IMR-90 (cell line): ENCODE data around the gene NFIX. TPM values are rescaled to one million over a fixed set of nuclear protein-coding genes. Genes with fewer than 3 reads are reported as not detected.

Experiments
- ATAC-seq: fragments of 200-7000 bp; cut with Tn5 transposase; 2 replicates; pipeline ENCODE4 v1.9.1; 2020; ENCODE audit warnings: low read depth, mild to moderate bottlenecking, moderate library complexity
- BruUV-seq: library from RNA; stranded (reverse); fragments of 400-500 nt; replicated peaks from 2 replicates; lab custom pipeline; 2021; lab: Mats Ljungman, UMichigan
- CTCF ChIA-PET: fragments of 300-600 bp; formaldehyde crosslinking; extraction: SDS; loops from one replicate; lab custom pipeline; 2021; ENCODE audit warnings: antibody characterized with exemption; lab: Yijun Ruan, JAX
- POLR2A ChIA-PET: fragments of 300-600 bp; sonication (Branson Sonifier 250); formaldehyde crosslinking; loops from one replicate; lab custom pipeline; 2022; ENCODE audit warnings: antibody characterized with exemption; ENCODE audit not compliant: unreplicated experiment; lab: Charles Lee
- DNase-seq: peaks from one replicate; pipeline ENCODE4 v3.0.0; 2013
- H2AFZ ChIP-seq: replicated peaks from 2 replicates; pipeline ENCODE3; 2013; ENCODE audit warnings: low read length, mild to moderate bottlenecking; ENCODE audit not compliant: poor library complexity
- H2AK5ac ChIP-seq: 2 replicates; pipeline ENCODE4 v1.6.1; 2013; ENCODE audit warnings: low read depth, low read length, inconsistent platforms
- H2AK9ac ChIP-seq: replicated peaks from 2 replicates; pipeline ENCODE3; 2013; ENCODE audit warnings: mild to moderate bottlenecking, low read depth, low read length, moderate library complexity; ENCODE audit not compliant: poor library complexity
- H2BK120ac ChIP-seq: 2 replicates; pipeline ENCODE4 v1.6.1; 2013; ENCODE audit warnings: low read depth, low read length, inconsistent platforms
- H2BK15ac ChIP-seq: 3 replicates; pipeline ENCODE4 v1.6.1; 2013; ENCODE audit warnings: low read depth, low read length, inconsistent platforms
- H2BK20ac ChIP-seq: 2 replicates; pipeline ENCODE4 v1.6.1; 2013; ENCODE audit warnings: low read depth, mild to moderate bottlenecking, inconsistent platforms, low read length, moderate library complexity
- H2BK5ac ChIP-seq: 2 replicates; pipeline ENCODE4 v1.6.1; 2013; ENCODE audit warnings: mild to moderate bottlenecking, low read depth, low read length, inconsistent platforms; ENCODE audit not compliant: poor library complexity, severe bottlenecking
- H3K14ac ChIP-seq: replicated peaks from 2 replicates; pipeline ENCODE4 v1.6.1; 2013; ENCODE audit warnings: low read depth, low read length, inconsistent platforms
- H3K18ac ChIP-seq: 2 replicates; pipeline ENCODE4 v1.6.1; 2013; ENCODE audit warnings: low read depth, low read length, control low read depth
- H3K23ac ChIP-seq: 2 replicates; pipeline ENCODE4 v1.6.1; 2013; ENCODE audit warnings: low read depth, low read length, inconsistent platforms
- H3K27ac ChIP-seq: 2 replicates; pipeline ENCODE4 v1.5.1; 2013; ENCODE audit warnings: mild to moderate bottlenecking, control low read depth, low read length; ENCODE audit not compliant: insufficient read depth
- H3K27me3 ChIP-seq: 2 replicates; pipeline ENCODE4 v1.6.1; 2013; ENCODE audit warnings: low read length; ENCODE audit not compliant: control insufficient read depth, insufficient read depth
- H3K36me3 ChIP-seq: 2 replicates; pipeline ENCODE4 v1.6.1; 2013; ENCODE audit warnings: low read length, mixed read lengths; ENCODE audit not compliant: control insufficient read depth, insufficient read depth
- H3K4ac ChIP-seq: 2 replicates; pipeline ENCODE4 v1.6.1; 2013; ENCODE audit warnings: low read depth, low read length, inconsistent platforms
- H3K4me1 ChIP-seq: 2 replicates; pipeline ENCODE4 v1.6.1; 2013; ENCODE audit warnings: low read length, mixed read lengths; ENCODE audit not compliant: control insufficient read depth, insufficient read depth
- H3K4me2 ChIP-seq: 2 replicates; pipeline ENCODE4 v1.6.1; 2013; ENCODE audit warnings: low read depth, mild to moderate bottlenecking, control low read depth, low read length, moderate library complexity
- H3K4me3 ChIP-seq: 2 replicates; pipeline ENCODE4 v1.5.1; 2013; ENCODE audit warnings: low read depth, mild to moderate bottlenecking, control low read depth, low read length, moderate library complexity; ENCODE audit not compliant: insufficient read depth
- H3K56ac ChIP-seq: 2 replicates; pipeline ENCODE4 v1.6.1; 2013; ENCODE audit warnings: low read length, inconsistent platforms; ENCODE audit not compliant: insufficient read depth; ENCODE audit errors: extremely low read depth
- H3K79me1 ChIP-seq, 2 experiments: 2 replicates each; pipeline ENCODE4 v1.6.1; 2013; ENCODE audit warnings: low read length in 2 of 2, inconsistent platforms in 1 of 2, low read depth in 1 of 2
- H3K9ac ChIP-seq: 2 replicates; pipeline ENCODE4 v1.6.1; 2013; ENCODE audit warnings: low read depth, low read length, control low read depth
- H3K9me1 ChIP-seq: 2 replicates; pipeline ENCODE4 v1.6.1; 2013; ENCODE audit warnings: low read length, inconsistent platforms; ENCODE audit not compliant: insufficient read depth
- H3K9me3 ChIP-seq: 2 replicates; pipeline ENCODE4 v1.6.1; 2013; ENCODE audit warnings: low read length; ENCODE audit not compliant: control insufficient read depth, insufficient read depth
- H4K20me1 ChIP-seq: 2 replicates; pipeline ENCODE4 v1.6.1; 2013; ENCODE audit warnings: low read length, inconsistent platforms; ENCODE audit not compliant: insufficient read depth
- H4K5ac ChIP-seq: 2 replicates; pipeline ENCODE4 v1.6.1; 2013; ENCODE audit warnings: mild to moderate bottlenecking, low read depth, low read length, control low read depth
- H4K8ac ChIP-seq, 2 experiments: 2 replicates each; pipeline ENCODE4 v1.6.1; 2013; ENCODE audit warnings: low read depth in 2 of 2, low read length in 2 of 2, control low read depth in 1 of 2, inconsistent platforms in 1 of 2
- H4K91ac ChIP-seq: 2 replicates; pipeline ENCODE4 v1.6.1; 2013; ENCODE audit warnings: low read depth, low read length, inconsistent platforms; ENCODE audit not compliant: insufficient read depth
- BHLHE40 ChIP-seq: fragments of 150-350 bp; IDR thresholded peaks from 2 replicates; pipeline ENCODE4 v1.6.1; 2016; ENCODE audit warnings: mild to moderate bottlenecking, low read depth, low read length
- CHD1 ChIP-seq: IDR thresholded peaks from 2 replicates; pipeline ENCODE4 v1.6.1; 2012; ENCODE audit warnings: low read depth, low read length, improper control_type of control experiment
- CTCF ChIP-seq: conservative IDR thresholded peaks from 2 replicates; pipeline ENCODE4 v1.5.1; 2012; ENCODE audit warnings: mild to moderate bottlenecking, low read depth, low read length, improper control_type of control experiment
- ELK1 ChIP-seq: fragments of 150-350 bp; IDR thresholded peaks from 2 replicates; pipeline ENCODE4 v1.6.1; 2016; ENCODE audit warnings: low read depth, mild to moderate bottlenecking, low read length, moderate library complexity, borderline replicate concordance
- FOS ChIP-seq: fragments of 150-350 bp; IDR thresholded peaks from 2 replicates; pipeline ENCODE4 v1.6.1; 2016; ENCODE audit warnings: low read depth, low read length
- MAFK ChIP-seq: IDR thresholded peaks from 2 replicates; pipeline ENCODE4 v1.6.1; 2012; ENCODE audit warnings: low read depth, low read length, improper control_type of control experiment
- MAZ ChIP-seq: IDR thresholded peaks from 2 replicates; pipeline ENCODE4 v1.6.1; 2012; ENCODE audit warnings: low read depth, mild to moderate bottlenecking, low read length, improper control_type of control experiment, moderate library complexity, borderline replicate concordance
- MXI1 ChIP-seq: IDR thresholded peaks from 2 replicates; pipeline ENCODE4 v1.6.1; 2012; ENCODE audit warnings: low read depth, mild to moderate bottlenecking, low read length, moderate library complexity, borderline replicate concordance
- NFE2L2 ChIP-seq: fragments of 150-350 bp; IDR thresholded peaks from 2 replicates; pipeline ENCODE4 v1.6.1; 2016; ENCODE audit warnings: low read depth, mild to moderate bottlenecking, low read length
- POLR2A ChIP-seq: IDR thresholded peaks from 2 replicates; pipeline ENCODE4 v1.6.1; 2012; ENCODE audit warnings: mild to moderate bottlenecking, low read depth, low read length
- RAD21 ChIP-seq: IDR thresholded peaks from 2 replicates; pipeline ENCODE4 v1.6.1; 2012; ENCODE audit warnings: low read length, improper control_type of control experiment
- RCOR1 ChIP-seq: IDR thresholded peaks from 2 replicates; pipeline ENCODE4 v1.6.1; 2012; ENCODE audit warnings: mild to moderate bottlenecking, low read length, improper control_type of control experiment; ENCODE audit not compliant: insufficient replicate concordance
- RFX5 ChIP-seq: IDR thresholded peaks from 2 replicates; pipeline ENCODE4 v1.8.0; 2012; ENCODE audit warnings: low read depth, mild to moderate bottlenecking, low read length, moderate library complexity
- SMC3 ChIP-seq: fragments of 150-350 bp; IDR thresholded peaks from 2 replicates; pipeline ENCODE4 v1.6.1; 2016; ENCODE audit warnings: low read depth, mild to moderate bottlenecking, antibody characterized with exemption, low read length, moderate library complexity
- WGBS, 2 experiments: methylation state at CpG; one replicate each; pipeline versions ENCODE4 v1.1.5 to v1.1.7; 2013; ENCODE audit warnings: missing lambda C conversion rate in 2 of 2; ENCODE audit not compliant: insufficient read length in 1 of 2; ENCODE audit errors: extremely low coverage in 2 of 2; 5-methylcytosine and 5-hydroxymethylcytosine counted together
- dilution Hi-C: fragments of 300-500 bp; cut with HindIII; formaldehyde crosslinking; loops from one replicate; pipeline ENCODE4 v1.14.3; 2018; ENCODE audit warnings: low sequenced_read_pairs; ENCODE audit not compliant: unreplicated experiment
- in situ Hi-C: fragments of 300-500 bp; cut with MboI; formaldehyde crosslinking; loops from 3 replicates; pipeline ENCODE4 v1.14.3; 2019; ENCODE audit warnings: low sequenced_read_pairs, inconsistent platforms, mixed read lengths
- intact Hi-C: fragments of 100-400 bp; cut with micrococcal nuclease; formaldehyde crosslinking; loops from 2 replicates; pipeline ENCODE4 v1.10.0; 2022
- polyA plus RNA-seq, 3 experiments: library from polyadenylated mRNA; depleted of rRNA; stranded (reverse); fragments of >200 nt; gene quantifications; 2 replicates each; pipeline ENCODE4 v1.2.3, GENCODE V29; 2012; ENCODE audit warnings: low replicate concordance in 1 of 3
- total RNA-seq: library from RNA; depleted of rRNA; stranded (reverse); fragments of >200 nt; gene quantifications from 2 replicates; pipeline ENCODE4 v1.2.3, GENCODE V29; 2012
- TF ChIP-seq, protein P1 (sequence below): fragments of 150-350 bp; IDR thresholded peaks from 2 replicates; pipeline ENCODE4 v1.6.1; 2017; ENCODE audit warnings: mild to moderate bottlenecking, antibody characterized with exemption, low read length, low read depth

Gene NFIX
- total and polyA plus RNA-seq, 2 of the 4 experiments (the other 2 are of a cell fraction), result 10.2 to 47.7 TPM

- in situ Hi-C loops, result loop anchor here (5.0 kb wide), 1 partner anchor 113 kb away; no protein-coding TSS in a partner anchor
- no peak for TF ChIP-seq MXI1
- TF ChIP-seq POLR2A, result no peak
- no peak for TF ChIP-seq BHLHE40
- TF ChIP-seq MAZ, result no peak
- TF ChIP-seq, protein P1, sequence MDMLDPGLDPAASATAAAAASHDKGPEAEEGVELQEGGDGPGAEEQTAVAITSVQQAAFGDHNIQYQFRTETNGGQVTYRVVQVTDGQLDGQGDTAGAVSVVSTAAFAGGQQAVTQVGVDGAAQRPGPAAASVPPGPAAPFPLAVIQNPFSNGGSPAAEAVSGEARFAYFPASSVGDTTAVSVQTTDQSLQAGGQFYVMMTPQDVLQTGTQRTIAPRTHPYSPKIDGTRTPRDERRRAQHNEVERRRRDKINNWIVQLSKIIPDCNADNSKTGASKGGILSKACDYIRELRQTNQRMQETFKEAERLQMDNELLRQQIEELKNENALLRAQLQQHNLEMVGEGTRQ, result no peak
- TF ChIP-seq FOS, result no peak
- TF ChIP-seq RAD21, result no peak
- TF ChIP-seq CTCF, result no peak
- TF ChIP-seq RFX5, result no peak
- no peak for TF ChIP-seq NFE2L2
- TF ChIP-seq ELK1, result no peak
- no peak for TF ChIP-seq MAFK
- no peak for TF ChIP-seq RCOR1
- no peak for TF ChIP-seq CHD1
- TF ChIP-seq SMC3, result no peak
These were observed 99.6 kb downstream of the NFIX start for GRCh38 chr19:13094771-13095392.

More at GRCh38 chr19:13094771-13095392, 99.6 kb downstream of the NFIX start:
- H3K56ac ChIP-seq, result no peak overlapping the region
- no peak overlapping the region for H3K4me3 ChIP-seq
- H3K4me2 ChIP-seq, result no peak overlapping the region
- H3K14ac ChIP-seq, result no peak overlapping the region
- no peak for DNase-seq
- H3K18ac ChIP-seq, result no peak overlapping the region
- no peak overlapping the region for H2BK5ac ChIP-seq
- H4K8ac ChIP-seq, result no peak overlapping the region
- peaks cover 11% of the 10 kb centered on the region; the same call in 1 of the 2 replicates for H3K4me1 ChIP-seq
- dilution Hi-C loops, result no loop called here
- no peak overlapping the region for H2AK9ac ChIP-seq
- H2BK20ac ChIP-seq, result no peak overlapping the region
- no peaks in the 10 kb centered on the region for H3K9me1 ChIP-seq
- ChIA-PET CTCF (interaction anchor here (0.5 to 2.2 kb wide), 7 partner anchors 33 to 118 kb away, joined by 3 to 8 read pairs (median 6); no protein-coding TSS in a partner anchor), POLR2A (no interaction called here)
- no peak overlapping the region for H3K4ac ChIP-seq
- H3K23ac ChIP-seq, result no peak overlapping the region
- H4K5ac ChIP-seq, result no peak overlapping the region
- 0 out of 4 replicates have a peak, but pooled peaks cover 0 to 2% of the 10 kb centered on the region in 2 experiments for H3K79me1 ChIP-seq
- H3K9ac ChIP-seq, result no peak overlapping the region
- no peak overlapping the region for H2AFZ ChIP-seq
- no peaks in the 10 kb centered on the region for H3K27me3 ChIP-seq
- peaks cover 14% of the 10 kb centered on the region; the same call in 1 of the 2 replicates for H3K36me3 ChIP-seq
- H2AK5ac ChIP-seq, result no peak overlapping the region
- BruUV-seq, result TSS peak; percentile 26
- H4K91ac ChIP-seq, result no peak overlapping the region
- peaks cover 15% of the 10 kb centered on the region for H4K20me1 ChIP-seq
- no peak overlapping the region for H2BK120ac ChIP-seq
- H3K27ac ChIP-seq, result no peak overlapping the region
- ATAC-seq, result no peak
- intact Hi-C loops, result loop anchor here (1.0 kb wide), 1 partner anchor 117 kb away; no protein-coding TSS in a partner anchor
- no peak overlapping the region for H2BK15ac ChIP-seq
- no CpG with 5 or more reads among the region's 16 CpGs for WGBS, 2 experiments
- no peaks in the 10 kb centered on the region for H3K9me3 ChIP-seq
